ENCODE data around the gene RARG.
"Not testable (repeated sequence)": the region's sequence is repeated elsewhere in the genome, so short reads cannot be mapped to it uniquely, and the experiment has no call there.

The RARG gene

GRCh38 chr12:53208435-53208834 is 23.6 kb downstream of the RARG start:
- no CpG with 5 or more reads among the region's 2 CpGs for WGBS (ENCODE audit: insufficient coverage, insufficient read length)
- Histone ChIP-seq H3K4me1 (ENCODE audit: control insufficient read depth, insufficient read depth, low read length) (peaks cover 3% of the 10 kb centered on the region), H3K27ac (ENCODE audit: low read length) (no peak overlapping the region), H3K9me3 (ENCODE audit: control insufficient read depth, insufficient read depth, low read length) (no peaks in the 10 kb centered on the region), H3K27me3 (ENCODE audit: control insufficient read depth, insufficient read depth, low read length) (no peaks in the 10 kb centered on the region), H3K36me3 (ENCODE audit: control insufficient read depth, insufficient read depth, low read length) (peaks cover 15% of the 10 kb centered on the region; the same call in 1 of the 2 replicates), H3K4me3 (ENCODE audit: low read length) (no peak overlapping the region)
- DNase-seq (ENCODE audit: low read depth, low spot score) = no peak

DNA sequence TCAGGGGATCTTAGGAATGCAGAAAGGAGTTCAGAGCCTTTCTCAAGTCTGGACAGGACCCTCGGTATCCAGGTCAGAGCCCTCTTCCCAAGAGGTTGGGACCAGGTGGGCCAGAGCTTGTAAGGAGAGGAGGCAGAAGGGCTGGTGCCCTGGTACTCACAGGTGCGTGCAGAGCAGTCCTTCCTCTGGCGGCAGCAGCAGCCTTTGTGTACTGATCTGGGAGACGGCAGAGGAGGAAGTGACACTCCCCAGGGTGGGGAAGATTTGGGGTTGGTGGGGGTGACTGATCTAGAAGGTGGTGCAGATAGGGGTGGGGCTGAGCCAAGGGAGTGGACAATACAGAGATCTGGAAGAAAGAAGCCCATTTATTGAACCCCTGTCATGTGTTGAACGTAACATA is 25.0 kb downstream of the RARG start, which contains the start of gene ITGB7:
ITGB7 (minus strand) TSS at position 210 of the 400 bp plus-strand sequence. CDS start 6,808 bp downstream, outside the sequence.
- peaks cover 8% of the 10 kb centered on the region; the same call in 1 of the 2 replicates for H3K36me3 ChIP-seq (ENCODE audit: control insufficient read depth, insufficient read depth, low read length)
- DNase-seq (ENCODE audit: low read depth, low spot score) = no peak
- no peaks in the 10 kb centered on the region for H3K9me3 ChIP-seq (ENCODE audit: control insufficient read depth, insufficient read depth, low read length)
- H3K27me3 ChIP-seq (ENCODE audit: control insufficient read depth, insufficient read depth, low read length) = no peaks in the 10 kb centered on the region
- no CpG with 5 or more reads among the region's 5 CpGs for WGBS (ENCODE audit: insufficient coverage, insufficient read length)
- peaks cover 3% of the 10 kb centered on the region for H3K4me1 ChIP-seq (ENCODE audit: control insufficient read depth, insufficient read depth, low read length)
- H3K4me3 ChIP-seq (ENCODE audit: low read length) = no peak within 1 kb of the TSS
- H3K27ac ChIP-seq (ENCODE audit: low read length) = no peak within 1 kb of the TSS

- Histone ChIP-seq H3K36me3 (ENCODE audit: control insufficient read depth, insufficient read depth, low read length) (peaks cover 2% of the 10 kb centered on the region; the same call in 1 of the 2 replicates), H3K4me3 (ENCODE audit: low read length) (no peak overlapping the region), H3K9me3 (ENCODE audit: control insufficient read depth, insufficient read depth, low read length) (no peaks in the 10 kb centered on the region), H3K27me3 (ENCODE audit: control insufficient read depth, insufficient read depth, low read length) (no peaks in the 10 kb centered on the region; the same call in 1 of the 2 replicates), H3K27ac (ENCODE audit: low read length) (no peak overlapping the region), H3K4me1 (ENCODE audit: control insufficient read depth, insufficient read depth, low read length) (peaks cover 3% of the 10 kb centered on the region)
- WGBS (ENCODE audit: insufficient coverage, insufficient read length) = no CpG with 5 or more reads among the region's 7 CpGs
- DNase-seq (ENCODE audit: low read depth, low spot score) = no peak
These were observed 26.1 kb downstream of the RARG start for GRCh38 chr12:53205747-53206419.

DNA sequence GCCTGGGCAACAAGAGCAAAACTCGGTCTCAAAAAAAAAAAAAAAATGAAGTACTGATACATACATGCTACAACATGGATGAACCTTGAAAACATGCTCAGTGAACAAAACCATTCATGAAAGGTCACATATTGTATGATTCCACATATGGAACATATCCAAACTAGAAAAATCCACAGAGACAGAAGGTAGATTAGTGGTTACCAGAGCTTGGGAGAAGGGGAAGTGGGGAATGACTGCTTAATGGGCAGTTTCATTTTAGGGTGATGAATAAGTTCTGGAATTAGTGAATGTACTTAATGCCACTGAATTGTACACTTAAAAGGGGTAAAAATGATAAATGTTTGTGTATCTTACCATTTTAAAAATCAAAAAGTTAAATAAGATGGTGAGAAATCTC is 27.7 kb downstream of the RARG start:
- Histone ChIP-seq H3K36me3 (ENCODE audit: control insufficient read depth, insufficient read depth, low read length) (no peaks in the 10 kb centered on the region), H3K27me3 (ENCODE audit: control insufficient read depth, insufficient read depth, low read length) (peaks cover 2% of the 10 kb centered on the region), H3K4me3 (ENCODE audit: low read length) (no peak overlapping the region), H3K27ac (ENCODE audit: low read length) (no peak overlapping the region), H3K4me1 (ENCODE audit: control insufficient read depth, insufficient read depth, low read length) (peaks cover 3% of the 10 kb centered on the region), H3K9me3 (ENCODE audit: control insufficient read depth, insufficient read depth, low read length) (no peaks in the 10 kb centered on the region)
- WGBS (ENCODE audit: insufficient coverage, insufficient read length) = no CpG with 5 or more reads among the region's 1 CpG
- no peak for DNase-seq (ENCODE audit: low read depth, low spot score)

DNA sequence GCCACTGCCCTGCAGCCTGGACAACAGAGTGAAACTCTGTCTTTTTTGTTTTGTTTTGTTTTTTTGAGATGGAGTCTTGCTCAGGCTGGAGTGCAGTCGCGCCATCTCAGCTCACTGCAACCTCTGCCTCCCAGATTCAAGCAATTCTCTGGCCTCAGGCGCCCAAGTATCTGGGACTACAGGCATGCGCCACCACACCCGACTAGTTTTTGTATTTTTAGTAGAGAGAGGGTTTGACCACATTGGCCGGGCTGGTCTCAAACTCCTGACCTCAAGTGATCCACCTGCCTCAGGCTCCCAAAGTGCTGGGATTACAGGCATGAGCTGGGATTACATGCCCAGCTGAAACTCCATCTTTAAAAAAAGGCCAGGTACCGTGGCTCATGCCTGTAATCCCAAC is 29.7 kb downstream of the RARG start:
- H3K36me3 ChIP-seq (ENCODE audit: control insufficient read depth, insufficient read depth, low read length); H3K9me3 ChIP-seq (ENCODE audit: control insufficient read depth, insufficient read depth, low read length); H3K4me3 ChIP-seq (ENCODE audit: low read length); H3K4me1 ChIP-seq (ENCODE audit: control insufficient read depth, insufficient read depth, low read length); DNase-seq (ENCODE audit: low read depth, low spot score); H3K27me3 ChIP-seq (ENCODE audit: control insufficient read depth, insufficient read depth, low read length); H3K27ac ChIP-seq (ENCODE audit: low read length): not testable (repeated sequence)
- no CpG with 5 or more reads among the region's 7 CpGs for WGBS (ENCODE audit: insufficient coverage, insufficient read length)

- WGBS (ENCODE audit: insufficient coverage, insufficient read length) = no CpG with 5 or more reads among the region's 4 CpGs
- peaks cover 8% of the 10 kb centered on the region for H3K27me3 ChIP-seq (ENCODE audit: control insufficient read depth, insufficient read depth, low read length)
- no peak for DNase-seq (ENCODE audit: low read depth, low spot score)
- no peaks in the 10 kb centered on the region for H3K4me1 ChIP-seq (ENCODE audit: control insufficient read depth, insufficient read depth, low read length)
- no peak overlapping the region for H3K27ac ChIP-seq (ENCODE audit: low read length)
- no peaks in the 10 kb centered on the region for H3K9me3 ChIP-seq (ENCODE audit: control insufficient read depth, insufficient read depth, low read length)
- H3K36me3 ChIP-seq (ENCODE audit: control insufficient read depth, insufficient read depth, low read length) = no peaks in the 10 kb centered on the region
- no peak overlapping the region for H3K4me3 ChIP-seq (ENCODE audit: low read length)
These were observed 30.4 kb downstream of the RARG start for GRCh38 chr12:53201639-53202038.

DNA sequence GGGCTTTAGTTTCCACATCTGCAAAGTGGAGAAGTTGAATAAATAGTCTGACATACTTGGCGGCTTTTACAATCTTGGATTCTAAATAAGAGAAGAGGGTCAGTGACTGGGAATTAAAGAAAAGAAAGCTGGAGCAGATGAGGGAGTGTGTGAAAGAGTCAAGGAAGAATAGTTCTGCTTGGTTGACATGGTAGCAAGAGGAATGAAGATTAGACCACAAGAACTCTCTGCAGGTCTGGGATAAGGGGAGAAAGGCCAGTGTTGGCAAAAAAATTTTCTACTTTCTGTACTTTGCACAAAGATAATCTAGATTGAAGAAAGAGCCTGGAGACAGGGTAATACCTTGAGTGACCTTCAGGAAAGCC is 30.9 kb downstream of the RARG start:
- Histone ChIP-seq H3K27me3 (ENCODE audit: control insufficient read depth, insufficient read depth, low read length) (peaks cover 8% of the 10 kb centered on the region), H3K4me3 (ENCODE audit: low read length) (no peak overlapping the region), H3K27ac (ENCODE audit: low read length) (no peak overlapping the region), H3K9me3 (ENCODE audit: control insufficient read depth, insufficient read depth, low read length) (no peaks in the 10 kb centered on the region), H3K4me1 (ENCODE audit: control insufficient read depth, insufficient read depth, low read length) (no peaks in the 10 kb centered on the region), H3K36me3 (ENCODE audit: control insufficient read depth, insufficient read depth, low read length) (no peaks in the 10 kb centered on the region)
- DNase-seq (ENCODE audit: low read depth, low spot score) = no peak
- WGBS (ENCODE audit: insufficient coverage, insufficient read length) = no CpG with 5 or more reads among the region's 1 CpG

- Histone ChIP-seq H3K27me3 (ENCODE audit: control insufficient read depth, insufficient read depth, low read length) (peaks cover 10% of the 10 kb centered on the region), H3K4me3 (ENCODE audit: low read length) (no peak overlapping the region), H3K27ac (ENCODE audit: low read length) (no peak overlapping the region), H3K9me3 (ENCODE audit: control insufficient read depth, insufficient read depth, low read length) (no peaks in the 10 kb centered on the region), H3K36me3 (ENCODE audit: control insufficient read depth, insufficient read depth, low read length) (no peaks in the 10 kb centered on the region), H3K4me1 (ENCODE audit: control insufficient read depth, insufficient read depth, low read length) (no peaks in the 10 kb centered on the region)
- no peak for DNase-seq (ENCODE audit: low read depth, low spot score)
- no CpG with 5 or more reads among the region's 10 CpGs for WGBS (ENCODE audit: insufficient coverage, insufficient read length)
These were observed 31.4 kb downstream of the RARG start for GRCh38 chr12:53200458-53201176.

- Histone ChIP-seq H3K9me3 (ENCODE audit: control insufficient read depth, insufficient read depth, low read length) (no peaks in the 10 kb centered on the region), H3K4me1 (ENCODE audit: control insufficient read depth, insufficient read depth, low read length) (no peaks in the 10 kb centered on the region), H3K27me3 (ENCODE audit: control insufficient read depth, insufficient read depth, low read length) (peaks cover 10% of the 10 kb centered on the region), H3K36me3 (ENCODE audit: control insufficient read depth, insufficient read depth, low read length) (no peaks in the 10 kb centered on the region), H3K4me3 (ENCODE audit: low read length) (no peak overlapping the region), H3K27ac (ENCODE audit: low read length) (no peak overlapping the region)
- WGBS (ENCODE audit: insufficient coverage, insufficient read length) = no CpG with 5 or more reads among the region's 2 CpGs
- DNase-seq (ENCODE audit: low read depth, low spot score) = no peak
These were observed 31.9 kb downstream of the RARG start for GRCh38 chr12:53200107-53200457.

DNA sequence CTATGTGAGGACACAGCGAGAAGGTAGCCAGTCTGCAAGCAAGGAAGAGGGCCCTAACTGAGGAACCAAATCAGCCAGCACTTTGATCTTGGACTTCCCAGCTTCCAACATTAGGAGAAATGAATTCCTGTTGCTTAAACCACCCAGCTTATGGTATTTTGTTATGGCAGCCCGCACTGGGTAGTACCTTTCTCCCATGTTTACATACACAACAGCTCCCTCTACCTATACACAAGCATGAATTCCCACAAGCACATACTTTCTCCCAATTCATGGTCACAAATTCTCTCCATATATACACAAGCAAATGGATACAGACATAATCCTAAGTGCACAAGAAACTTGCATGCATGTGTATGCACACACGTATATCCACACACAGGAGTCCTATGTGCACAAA is 32.3 kb downstream of the RARG start:
- Histone ChIP-seq H3K27ac (ENCODE audit: low read length) (no peak overlapping the region), H3K36me3 (ENCODE audit: control insufficient read depth, insufficient read depth, low read length) (no peaks in the 10 kb centered on the region), H3K27me3 (ENCODE audit: control insufficient read depth, insufficient read depth, low read length) (peaks cover 10% of the 10 kb centered on the region), H3K4me3 (ENCODE audit: low read length) (no peak overlapping the region), H3K4me1 (ENCODE audit: control insufficient read depth, insufficient read depth, low read length) (no peaks in the 10 kb centered on the region), H3K9me3 (ENCODE audit: control insufficient read depth, insufficient read depth, low read length) (no peaks in the 10 kb centered on the region)
- WGBS (ENCODE audit: insufficient coverage, insufficient read length) = no CpG with 5 or more reads among the region's 3 CpGs
- DNase-seq (ENCODE audit: low read depth, low spot score) = no peak
